Trophoblast cell (in vitro differentiated cells and primary cell): ENCODE data around the gene LRRC63.

Experiments
- DNase-seq, 2 donors: peaks; one replicate each; pipeline ENCODE4 v3.0.0-alpha.2; 2016
- H2AFZ ChIP-seq: 2 replicates; pipeline ENCODE4 v1.6.1; 2013; ENCODE audit warnings: low read length, moderate library complexity, mild to moderate bottlenecking; ENCODE audit not compliant: insufficient read depth, poor library complexity
- H2AK5ac ChIP-seq: 2 replicates; pipeline ENCODE4 v1.6.1; 2013; ENCODE audit warnings: mild to moderate bottlenecking, low read length
- H2BK120ac ChIP-seq: 2 replicates; pipeline ENCODE4 v1.6.1; 2013; ENCODE audit warnings: low read length, mild to moderate bottlenecking, moderate library complexity; ENCODE audit not compliant: insufficient read depth, poor library complexity
- H2BK12ac ChIP-seq: 2 replicates; pipeline ENCODE4 v1.6.1; 2013; ENCODE audit warnings: mild to moderate bottlenecking, low read length, moderate library complexity
- H2BK5ac ChIP-seq: 2 replicates; pipeline ENCODE4 v1.6.1; 2013; ENCODE audit warnings: low read length, low read depth, moderate library complexity, mild to moderate bottlenecking; ENCODE audit not compliant: poor library complexity
- H3K14ac ChIP-seq: 2 replicates; pipeline ENCODE4 v1.6.1; 2013; ENCODE audit warnings: mild to moderate bottlenecking, low read length
- H3K18ac ChIP-seq: 2 replicates; pipeline ENCODE4 v1.6.1; 2013; ENCODE audit warnings: mild to moderate bottlenecking, low read length
- H3K23ac ChIP-seq: 2 replicates; pipeline ENCODE4 v1.6.1; 2013; ENCODE audit warnings: low read length
- H3K27ac ChIP-seq: 2 replicates; pipeline ENCODE4 v1.5.1; 2013; ENCODE audit warnings: low read depth, mild to moderate bottlenecking, inconsistent platforms, low read length, moderate library complexity
- H3K27me3 ChIP-seq: 2 replicates; pipeline ENCODE4 v1.6.1; 2013; ENCODE audit warnings: inconsistent platforms, mild to moderate bottlenecking, low read length, moderate library complexity; ENCODE audit not compliant: insufficient read depth
- H3K36me3 ChIP-seq, 2 experiments: 1 replicate in 1 of 2; 2 replicates in 1 of 2; pipeline ENCODE4 v1.6.1; 2013; ENCODE audit warnings: low read length in 2 of 2, mild to moderate bottlenecking in 2 of 2, moderate library complexity in 1 of 2; ENCODE audit not compliant: insufficient read depth in 2 of 2, control insufficient read depth in 1 of 2
- H3K4ac ChIP-seq: 2 replicates; pipeline ENCODE4 v1.6.1; 2013; ENCODE audit warnings: low read depth, mild to moderate bottlenecking, low read length, moderate library complexity
- H3K4me1 ChIP-seq, 2 experiments: 1 replicate in 1 of 2; 2 replicates in 1 of 2; pipeline ENCODE4 v1.6.1; 2013; ENCODE audit warnings: low read length in 2 of 2, mild to moderate bottlenecking in 2 of 2, moderate library complexity in 1 of 2; ENCODE audit not compliant: insufficient read depth in 2 of 2, control insufficient read depth in 1 of 2
- H3K4me2 ChIP-seq: 2 replicates; pipeline ENCODE4 v1.6.1; 2013; ENCODE audit warnings: inconsistent platforms, mild to moderate bottlenecking, low read length, moderate library complexity
- H3K4me3 ChIP-seq: 2 replicates; pipeline ENCODE4 v1.5.1; 2013; ENCODE audit warnings: mild to moderate bottlenecking, low read depth, low read length, inconsistent platforms
- H3K79me1 ChIP-seq: one replicate; pipeline ENCODE4 v1.6.1; 2013; ENCODE audit warnings: low read length
- H3K79me2 ChIP-seq: 2 replicates; pipeline ENCODE4 v1.6.1; 2013; ENCODE audit warnings: low read length, mild to moderate bottlenecking; ENCODE audit not compliant: control insufficient read depth, insufficient read depth, poor library complexity
- H3K9ac ChIP-seq: 2 replicates; pipeline ENCODE4 v1.6.1; 2013; ENCODE audit warnings: mild to moderate bottlenecking, low read length
- H3K9me3 ChIP-seq: 2 replicates; pipeline ENCODE4 v1.6.1; 2013; ENCODE audit warnings: low read depth, mild to moderate bottlenecking, control low read depth, inconsistent platforms, low read length; ENCODE audit not compliant: insufficient read depth
- H4K12ac ChIP-seq: 2 replicates; pipeline ENCODE4 v1.6.1; 2013; ENCODE audit warnings: low read depth, mild to moderate bottlenecking, low read length, moderate library complexity
- H4K8ac ChIP-seq: 2 replicates; pipeline ENCODE4 v1.6.1; 2013; ENCODE audit warnings: low read depth, mild to moderate bottlenecking, low read length, moderate library complexity
- H4K91ac ChIP-seq: one replicate; pipeline ENCODE4 v1.6.1; 2013; ENCODE audit warnings: low read depth, mild to moderate bottlenecking, low read length, moderate library complexity
- WGBS: extraction: QIAGEN DNeasy Blood & Tissue Kit; methylation state at CpG from one replicate; pipeline ENCODE4 v1.1.7; 2013; ENCODE audit warnings: missing lambda C conversion rate; ENCODE audit not compliant: insufficient read length, insufficient coverage; ENCODE audit errors: extremely low coverage; 5-methylcytosine and 5-hydroxymethylcytosine counted together

The LRRC63 gene

DNA sequence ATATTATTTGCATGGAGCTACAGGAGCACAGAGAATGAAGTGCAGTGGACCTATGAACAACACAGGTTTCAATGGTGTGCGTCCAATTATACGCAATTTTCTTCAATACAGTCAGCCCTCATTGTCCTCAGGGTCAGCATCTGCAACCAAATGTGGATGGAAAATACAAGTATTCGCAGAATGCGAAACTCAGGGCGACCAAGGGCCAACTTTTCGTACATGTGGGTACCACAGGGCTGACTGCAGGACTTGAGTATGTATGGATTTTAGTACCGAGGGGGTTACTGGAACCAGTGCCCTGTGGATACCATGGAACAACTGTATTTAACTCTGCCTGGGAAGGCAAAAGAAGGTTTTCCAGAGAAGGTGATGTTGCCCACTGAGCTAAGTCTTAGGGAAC, 40.0 kb upstream of the LRRC63 start:
- Histone ChIP-seq H2BK12ac (no peak overlapping the region), H3K4me1 (peaks cover 19 to 34% of the 10 kb centered on the region in 2 experiments), H3K9me3 (no peaks in the 10 kb centered on the region), H3K36me3 (peaks cover 9 to 14% of the 10 kb centered on the region in 2 experiments), H3K27me3 (no peaks in the 10 kb centered on the region), H3K4me2 (no peak overlapping the region), H4K8ac (no peak overlapping the region), H2BK5ac (no peak overlapping the region), H3K79me2 (peaks cover 17% of the 10 kb centered on the region), H3K27ac (no peak overlapping the region), H3K79me1 (peaks cover 3% of the 10 kb centered on the region), H3K4ac (peak overlapping the region; percentile 91), H3K23ac (no peak overlapping the region), H2AK5ac (peak overlapping the region; percentile 18), H3K14ac (no peak overlapping the region), H4K12ac (no peak overlapping the region), H4K91ac (no peak overlapping the region), H2BK120ac (no peak overlapping the region), H3K4me3 (no peak overlapping the region), H3K18ac (no peak overlapping the region), H2AFZ (no peak overlapping the region), H3K9ac (peak overlapping the region; percentile 38)
- no CpG with 5 or more reads among the region's 7 CpGs for WGBS
- peak; percentile 81 to 94 for DNase-seq

DNA sequence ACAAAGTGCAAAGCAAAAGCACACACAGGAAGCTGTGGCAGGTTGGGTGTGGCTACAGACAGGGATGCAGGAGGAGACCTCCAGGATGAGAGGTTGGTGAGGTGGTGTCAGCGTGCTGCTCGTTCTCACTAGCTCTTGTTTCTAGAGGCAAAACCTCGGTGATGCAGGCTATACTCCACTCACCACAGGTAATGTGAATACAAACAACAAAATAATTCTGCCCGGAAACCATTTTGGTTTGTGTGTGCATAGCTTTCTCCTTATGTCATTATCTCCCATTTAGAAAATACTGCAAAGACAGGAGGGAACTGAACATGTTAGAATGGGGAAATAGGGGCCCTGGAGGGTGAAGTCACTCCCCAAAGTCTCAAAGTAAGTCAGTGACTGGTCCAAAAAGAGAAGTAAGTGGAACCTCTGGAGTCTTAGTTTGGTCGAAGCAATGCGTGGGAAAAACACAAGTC, 39.2 kb upstream of the LRRC63 start:
- Histone ChIP-seq H3K23ac (no peak overlapping the region), H2AFZ (no peak overlapping the region), H3K79me2 (peaks cover 14% of the 10 kb centered on the region), H3K79me1 (peaks cover 3% of the 10 kb centered on the region), H3K9me3 (no peaks in the 10 kb centered on the region), H3K36me3 (peaks cover 12 to 14% of the 10 kb centered on the region in 2 experiments), H4K91ac (no peak overlapping the region), H3K4me1 (peaks cover 14 to 28% of the 10 kb centered on the region in 2 experiments), H3K27me3 (no peaks in the 10 kb centered on the region), H2BK120ac (no peak overlapping the region), H2BK12ac (no peak overlapping the region), H2AK5ac (no peak overlapping the region), H3K27ac (no peak overlapping the region), H4K8ac (no peak overlapping the region), H4K12ac (no peak overlapping the region), H3K4me2 (no peak overlapping the region), H3K18ac (no peak overlapping the region), H3K4ac (peak overlapping the region; percentile 85), H3K14ac (no peak overlapping the region), H2BK5ac (no peak overlapping the region), H3K9ac (no peak overlapping the region), H3K4me3 (no peak overlapping the region)
- DNase-seq, result peak; percentile 41 to 72
- WGBS, result no CpG with 5 or more reads among the region's 6 CpGs

DNA sequence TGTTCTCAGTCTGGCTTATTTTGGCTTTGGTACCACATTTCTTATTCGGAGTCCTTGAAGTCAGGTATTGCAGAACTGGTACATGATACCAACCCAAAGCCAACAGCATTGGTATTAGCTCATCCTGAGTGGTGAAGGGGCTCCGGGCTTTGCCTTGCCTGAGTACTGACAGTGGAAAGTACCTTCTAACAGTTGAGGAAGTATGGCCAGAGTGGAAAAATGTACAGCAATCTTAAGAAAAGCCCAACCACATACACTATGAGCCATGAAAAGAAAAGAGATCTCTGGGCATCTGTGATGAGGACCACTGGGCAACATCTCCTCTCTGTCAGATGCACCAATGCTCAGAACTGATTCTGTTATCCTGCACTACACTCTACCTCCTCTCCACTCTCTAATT, 38.1 kb upstream of the LRRC63 start:
- no peak overlapping the region for H3K18ac ChIP-seq
- H3K14ac ChIP-seq, result no peak overlapping the region
- no peak overlapping the region for H2BK12ac ChIP-seq
- no peak overlapping the region for H3K4me3 ChIP-seq
- H3K79me1 ChIP-seq, result peaks cover 3% of the 10 kb centered on the region
- no peak overlapping the region for H2BK5ac ChIP-seq
- no peak overlapping the region for H3K9ac ChIP-seq
- H4K8ac ChIP-seq, result no peak overlapping the region
- peaks cover 12 to 14% of the 10 kb centered on the region in 2 experiments for H3K36me3 ChIP-seq
- no peaks in the 10 kb centered on the region for H3K9me3 ChIP-seq
- H3K27me3 ChIP-seq, result no peaks in the 10 kb centered on the region
- no peak overlapping the region for H2AFZ ChIP-seq
- peak overlapping the region; percentile 17 for H3K23ac ChIP-seq
- H3K27ac ChIP-seq, result no peak overlapping the region
- H4K91ac ChIP-seq, result no peak overlapping the region
- no peak overlapping the region for H2AK5ac ChIP-seq
- H3K4me1 ChIP-seq, result peaks cover 11 to 25% of the 10 kb centered on the region in 2 experiments
- H3K79me2 ChIP-seq, result peaks cover 16% of the 10 kb centered on the region
- no peak overlapping the region for H3K4me2 ChIP-seq
- H3K4ac ChIP-seq, result peak overlapping the region; percentile 94
- H2BK120ac ChIP-seq, result no peak overlapping the region
- peak; percentile 29 to 32 for DNase-seq
- no CpG with 5 or more reads among the region's 2 CpGs for WGBS
- H4K12ac ChIP-seq, result no peak overlapping the region

DNA sequence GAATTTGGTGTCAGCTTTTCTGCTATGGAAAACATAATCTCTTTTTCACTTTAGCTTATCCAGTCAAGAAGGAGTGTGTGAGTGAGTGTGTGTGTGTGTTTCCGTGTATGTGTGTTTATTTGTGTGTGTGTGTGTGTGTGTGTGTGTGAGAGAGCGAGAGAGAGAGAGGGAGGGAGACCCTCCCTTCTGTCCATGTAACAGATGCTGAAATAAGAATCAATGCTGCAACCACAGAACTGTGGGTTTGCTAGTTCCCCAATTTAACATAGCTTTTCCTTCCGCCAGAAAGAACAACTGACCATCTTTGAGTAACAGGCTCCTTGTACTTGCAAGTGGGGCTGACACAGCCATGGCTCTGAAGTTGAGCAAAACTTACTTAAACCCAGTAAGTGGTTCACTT, 35.0 kb upstream of the LRRC63 start:
- no peak overlapping the region for H3K9ac ChIP-seq
- no peak overlapping the region for H4K91ac ChIP-seq
- no peak overlapping the region for H4K12ac ChIP-seq
- no peak overlapping the region for H2AFZ ChIP-seq
- no peaks in the 10 kb centered on the region for H3K9me3 ChIP-seq
- no peak for DNase-seq
- peak overlapping the region; percentile 80 for H3K4ac ChIP-seq
- no peak overlapping the region for H2BK12ac ChIP-seq
- no peak overlapping the region for H3K23ac ChIP-seq
- H3K14ac ChIP-seq, result no peak overlapping the region
- no peak overlapping the region for H3K4me2 ChIP-seq
- H3K4me3 ChIP-seq, result no peak overlapping the region
- H3K36me3 ChIP-seq, result peaks cover 6 to 8% of the 10 kb centered on the region in 2 experiments
- no peak overlapping the region for H2BK120ac ChIP-seq
- peaks cover 11% of the 10 kb centered on the region for H3K79me2 ChIP-seq
- H3K27ac ChIP-seq, result no peak overlapping the region
- no peak overlapping the region for H2BK5ac ChIP-seq
- H2AK5ac ChIP-seq, result no peak overlapping the region
- peaks cover 1% of the 10 kb centered on the region for H3K79me1 ChIP-seq
- H3K4me1 ChIP-seq, result peaks cover 1 to 9% of the 10 kb centered on the region in 2 experiments
- no peak overlapping the region for H3K18ac ChIP-seq
- no CpG with 5 or more reads among the region's 3 CpGs for WGBS
- H4K8ac ChIP-seq, result no peak overlapping the region
- no peaks in the 10 kb centered on the region for H3K27me3 ChIP-seq
